GM18502 (cell line): ENCODE data around the gene DRAP1.

Source experiments
- ATAC-seq: cut with Tn5 transposase; IDR thresholded peaks from one replicate; pipeline ENCODE4 v1.9.1; 2021; ENCODE audit warnings: mild to moderate bottlenecking; ENCODE audit not compliant: unreplicated experiment, poor library complexity

The DRAP1 gene

GRCh38 chr11:65954771-65955170 lies 35.5 kb downstream of the DRAP1 start:
- no peak for ATAC-seq

- ATAC-seq: no peak
These were observed 39.1 kb downstream of the DRAP1 start for GRCh38 chr11:65958291-65958690.

DNA sequence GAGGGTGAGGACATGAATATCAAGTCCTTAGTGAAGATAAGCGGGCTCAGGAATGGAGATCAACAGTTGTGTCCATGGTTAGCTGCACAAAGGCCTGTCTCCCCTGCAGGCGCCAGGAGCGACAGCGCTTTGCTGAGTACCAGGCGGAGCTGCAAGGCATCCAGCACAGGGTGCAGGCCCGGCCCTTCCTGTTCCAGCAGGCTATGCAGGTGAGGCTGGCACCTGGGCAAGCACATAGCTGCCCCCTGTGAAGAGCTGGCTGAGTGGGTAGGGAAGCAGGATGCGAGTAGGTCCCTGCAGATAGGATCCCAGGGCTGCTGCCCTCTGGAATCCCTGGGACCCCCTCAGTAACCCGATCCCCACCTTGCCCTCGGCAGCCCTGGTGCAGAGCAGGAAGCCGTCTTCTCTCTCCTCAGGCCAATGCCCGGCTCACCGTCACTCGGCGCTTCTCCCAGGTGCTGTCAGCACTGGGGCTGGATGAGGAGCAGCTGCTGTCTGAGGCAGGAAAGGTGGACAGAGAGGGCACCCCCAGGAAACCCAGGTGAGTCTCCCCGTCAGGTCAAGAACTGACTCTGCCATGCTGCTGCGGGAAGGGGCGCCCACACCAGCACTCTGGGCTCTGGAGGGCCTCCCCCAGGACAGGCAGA lies 39.7 kb downstream of the DRAP1 start:
- no peak for ATAC-seq

- no peak for ATAC-seq
These were observed 41.6 kb downstream of the DRAP1 start for GRCh38 chr11:65960824-65961266.

GRCh38 chr11:65961267-65962140 lies 42.3 kb downstream of the DRAP1 start, which contains the start of gene SART1:
SART1 (plus strand) TSS chr11:65961734; CDS start chr11:65961781, 47 bp downstream.
- peak; percentile 83 for ATAC-seq

DNA sequence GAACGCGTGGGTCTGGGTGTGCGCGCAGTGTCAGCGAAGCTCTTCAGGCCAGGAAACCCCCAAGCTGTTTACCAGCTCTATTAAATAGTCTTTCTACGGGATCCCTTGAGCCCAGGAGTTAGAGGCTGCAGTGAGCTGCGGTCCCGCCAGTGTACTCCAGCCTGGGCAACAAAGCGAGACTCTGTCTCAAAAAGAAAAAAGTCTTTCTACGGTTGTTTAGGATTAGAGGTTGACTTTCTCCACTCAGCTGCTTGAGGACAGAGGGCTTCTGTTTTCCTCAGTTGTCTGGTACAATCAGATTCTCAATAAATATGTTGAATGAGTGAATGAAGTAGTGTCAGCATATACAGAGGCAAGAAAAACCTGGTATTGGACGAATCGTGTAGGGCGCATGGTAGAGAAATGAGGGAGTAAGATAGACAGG lies 42.9 kb downstream of the DRAP1 start:
- ATAC-seq: no peak

DNA sequence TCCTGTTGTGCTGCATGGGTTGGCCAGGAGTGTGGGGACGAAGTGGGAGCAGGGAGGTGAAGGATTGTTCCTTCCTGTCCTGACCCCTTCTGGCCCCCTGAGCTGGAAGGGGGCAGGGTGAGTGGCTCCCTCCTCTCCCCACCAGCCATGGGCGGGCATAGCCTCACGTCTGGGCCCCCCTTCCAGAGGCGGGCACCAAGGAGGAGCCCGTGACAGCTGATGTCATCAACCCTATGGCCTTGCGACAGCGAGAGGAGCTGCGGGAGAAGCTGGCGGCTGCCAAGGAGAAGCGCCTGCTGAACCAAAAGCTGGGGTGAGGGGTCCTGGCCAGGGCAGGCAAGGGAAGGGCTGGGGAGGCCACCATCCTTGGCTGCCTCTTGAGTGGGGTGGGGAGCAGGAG lies 45.7 kb downstream of the DRAP1 start:
- ATAC-seq: no peak

- no peak for ATAC-seq
These were observed 46.9 kb downstream of the DRAP1 start for GRCh38 chr11:65965986-65966762.

GRCh38 chr11:65967329-65967934 lies 48.2 kb downstream of the DRAP1 start:
- ATAC-seq: no peak

- ATAC-seq: no peak
These were observed 49.6 kb downstream of the DRAP1 start for GRCh38 chr11:65968600-65969482.
